GM19193 (cell line): Measurements from ENCODE around the gene NCS1.

Experiments used
- POLR2A ChIP-seq: IDR thresholded peaks from 4 replicates; pipeline ENCODE4 v1.6.1; 2011; ENCODE audit not compliant: insufficient read depth, insufficient read length; ENCODE audit errors: extremely low read depth

Gene NCS1

GRCh38 chr9:130172161-130172857 is at the start of gene NCS1:
NCS1 (plus strand) TSS chr9:130172404; CDS start chr9:130172664, 260 bp downstream.
- TF ChIP-seq POLR2A, result no peak

- no peak for TF ChIP-seq POLR2A
Observed at GRCh38 chr9:130122456-130122855, 49.7 kb upstream of the NCS1 start.

- no peak for TF ChIP-seq POLR2A
Observed at GRCh38 chr9:130124085-130124860, 47.9 kb upstream of the NCS1 start.

GRCh38 chr9:130126721-130127433 is 45.3 kb upstream of the NCS1 start:
- no peak for TF ChIP-seq POLR2A

GRCh38 chr9:130128251-130128650 is 44.0 kb upstream of the NCS1 start:
- peak; percentile 4 for TF ChIP-seq POLR2A

GRCh38 chr9:130128733-130129431 is 43.3 kb upstream of the NCS1 start:
- peak; percentile 36 for TF ChIP-seq POLR2A

- TF ChIP-seq POLR2A, result no peak
Observed at GRCh38 chr9:130129432-130130061, 42.7 kb upstream of the NCS1 start.

GRCh38 chr9:130132746-130133145 is 39.5 kb upstream of the NCS1 start:
- TF ChIP-seq POLR2A, result no peak

- TF ChIP-seq POLR2A, result no peak
Observed at GRCh38 chr9:130137081-130137640, 35.0 kb upstream of the NCS1 start.

GRCh38 chr9:130137641-130138081 is 34.5 kb upstream of the NCS1 start:
- no peak for TF ChIP-seq POLR2A

- no peak for TF ChIP-seq POLR2A
Observed at GRCh38 chr9:130138171-130138653, 34.0 kb upstream of the NCS1 start.

- TF ChIP-seq POLR2A, result no peak
Observed at GRCh38 chr9:130138791-130139190, 33.4 kb upstream of the NCS1 start.

- no peak for TF ChIP-seq POLR2A
Observed at GRCh38 chr9:130139251-130139650, 33.0 kb upstream of the NCS1 start.

GRCh38 chr9:130140706-130141105 is 31.5 kb upstream of the NCS1 start:
- TF ChIP-seq POLR2A, result no peak
